ENCODE measurements around the gene ABCA1. TPM values are rescaled to one million over a fixed set of nuclear protein-coding genes. Genes with fewer than 3 reads are reported as not detected.

Gene ABCA1
- total RNA-seq, 2 donors from 2014 or later, result 21.6 to 34.8 TPM

- Histone ChIP-seq H3K9ac (ENCODE audit: extremely low read depth, low read length, poor library complexity, severe bottlenecking) (no peak overlapping the region), H3K27ac (ENCODE audit: low read depth, low read length) (no peak overlapping the region), H3K9me3 (ENCODE audit: control insufficient read depth, low read length) (no peaks in the 10 kb centered on the region), H3K4me3 (ENCODE audit: low read length) (no peak overlapping the region), H3K4me1 (ENCODE audit: control insufficient read depth, insufficient read depth, low read length) (peaks cover 3% of the 10 kb centered on the region), H3K36me3 (ENCODE audit: control insufficient read depth, insufficient read depth, low read length) (peaks cover 93% of the 10 kb centered on the region), H3K27me3 (ENCODE audit: control insufficient read depth, insufficient read depth, low read length, poor library complexity, severe bottlenecking) (no peaks in the 10 kb centered on the region)
- WGBS, 2 experiments (ENCODE audit: insufficient coverage in 1 of 2, insufficient read length in 1 of 2), result 89% methylated on average over 4 of the region's 4 CpGs; no CpG with 5 or more reads in 1 of the 2 experiments
- no peaks in the 10 kb centered on the region for H3K27me3 Mint-ChIP-seq (ENCODE audit: insufficient read depth)
- H3K36me3 Mint-ChIP-seq (ENCODE audit: low read depth), result peaks cover 50% of the 10 kb centered on the region
- H3K27ac Mint-ChIP-seq, result no peak overlapping the region
- no peak overlapping the region for H3K4me3 Mint-ChIP-seq
- peaks cover 56% of the 10 kb centered on the region for H3K4me1 Mint-ChIP-seq
- no peaks in the 10 kb centered on the region for H3K9me3 Mint-ChIP-seq
- DNase-seq, result no peak
- TF ChIP-seq CTCF (conservative IDR thresholded peaks at IDR 0.05), result no peak
Measured at GRCh38 chr9:104882086-104882485, 45.9 kb downstream of the ABCA1 start.

GRCh38 chr9:104879555-104880309 is 48.2 kb downstream of the ABCA1 start:
- no peak overlapping the region for H3K27ac Mint-ChIP-seq
- peaks cover 3% of the 10 kb centered on the region for H3K9me3 Mint-ChIP-seq
- no peaks in the 10 kb centered on the region for H3K4me1 ChIP-seq (ENCODE audit: control insufficient read depth, insufficient read depth, low read length)

GRCh38 chr9:104876587-104876986 is 51.4 kb downstream of the ABCA1 start:
- H3K9me3 Mint-ChIP-seq, result peaks cover 12% of the 10 kb centered on the region
- H3K27ac ChIP-seq (ENCODE audit: low read depth, low read length), result no peak overlapping the region
- no peak for DNase-seq
- peaks cover 90% of the 10 kb centered on the region for H3K36me3 ChIP-seq (ENCODE audit: control insufficient read depth, insufficient read depth, low read length)
- no peaks in the 10 kb centered on the region for H3K27me3 Mint-ChIP-seq (ENCODE audit: insufficient read depth)
- WGBS, 2 experiments (ENCODE audit: insufficient coverage in 1 of 2, insufficient read length in 1 of 2), result 92% methylated on average over 1 of the region's 1 CpG; no CpG with 5 or more reads in 1 of the 2 experiments
- H3K4me1 ChIP-seq (ENCODE audit: control insufficient read depth, insufficient read depth, low read length), result no peaks in the 10 kb centered on the region
- H3K4me1 Mint-ChIP-seq, result peaks cover 8% of the 10 kb centered on the region
- no peaks in the 10 kb centered on the region for H3K9me3 ChIP-seq (ENCODE audit: control insufficient read depth, low read length)
- no peaks in the 10 kb centered on the region for H3K27me3 ChIP-seq (ENCODE audit: control insufficient read depth, insufficient read depth, low read length, poor library complexity, severe bottlenecking)
- H3K9ac ChIP-seq (ENCODE audit: extremely low read depth, low read length, poor library complexity, severe bottlenecking), result no peak overlapping the region
- no peak for TF ChIP-seq CTCF (conservative IDR thresholded peaks at IDR 0.05)
- H3K4me3 ChIP-seq (ENCODE audit: low read length), result no peak overlapping the region
- no peak overlapping the region for H3K27ac Mint-ChIP-seq
- H3K4me3 Mint-ChIP-seq, result no peak overlapping the region
- peaks cover 71% of the 10 kb centered on the region for H3K36me3 Mint-ChIP-seq (ENCODE audit: low read depth)

More at GRCh38 chr9:104879555-104880309, 48.2 kb downstream of the ABCA1 start:
- peaks cover 36% of the 10 kb centered on the region for H3K4me1 Mint-ChIP-seq
- no peak for DNase-seq
- Histone ChIP-seq H3K27ac (ENCODE audit: low read depth, low read length) (no peak overlapping the region), H3K27me3 (ENCODE audit: control insufficient read depth, insufficient read depth, low read length, poor library complexity, severe bottlenecking) (no peaks in the 10 kb centered on the region), H3K9me3 (ENCODE audit: control insufficient read depth, low read length) (no peaks in the 10 kb centered on the region), H3K4me3 (ENCODE audit: low read length) (no peak overlapping the region), H3K36me3 (ENCODE audit: control insufficient read depth, insufficient read depth, low read length) (peaks cover 93% of the 10 kb centered on the region), H3K9ac (ENCODE audit: extremely low read depth, low read length, poor library complexity, severe bottlenecking) (no peak overlapping the region)
- H3K27me3 Mint-ChIP-seq (ENCODE audit: insufficient read depth), result no peaks in the 10 kb centered on the region
- peaks cover 59% of the 10 kb centered on the region for H3K36me3 Mint-ChIP-seq (ENCODE audit: low read depth)
- TF ChIP-seq CTCF (conservative IDR thresholded peaks at IDR 0.05), result no peak
- no peak overlapping the region for H3K4me3 Mint-ChIP-seq
- WGBS, 2 experiments (ENCODE audit: insufficient coverage in 1 of 2, insufficient read length in 1 of 2), result 84 to 91% methylated on average over 2 to 5 of the region's 5 CpGs
